Activated naive CD8-positive, alpha-beta T cell treated with anti-CD3 and anti-CD28 coated beads for 36 hours (primary cell): Measurements from ENCODE around the gene TAF15. TPM values are rescaled to one million over a fixed set of nuclear protein-coding genes. Genes with fewer than 3 reads are reported as not detected.

Experiments
- DNase-seq: peaks from one replicate; pipeline ENCODE4 v3.0.0; 2021
- H3K27ac Mint-ChIP-seq: one replicate; pipeline ENCODE4 v1.8.0; 2022; ENCODE audit warnings: mild to moderate bottlenecking, moderate library complexity, mixed read lengths
- H3K27me3 Mint-ChIP-seq: one replicate; pipeline ENCODE4 v1.8.0; 2022; ENCODE audit warnings: mild to moderate bottlenecking, mixed read lengths
- H3K36me3 Mint-ChIP-seq: one replicate; pipeline ENCODE4 v1.8.0; 2021; ENCODE audit warnings: mild to moderate bottlenecking, mixed read lengths
- H3K4me1 Mint-ChIP-seq: one replicate; pipeline ENCODE4 v1.8.0; 2021; ENCODE audit warnings: mixed read lengths
- H3K4me3 Mint-ChIP-seq: one replicate; pipeline ENCODE4 v1.8.0; 2022; ENCODE audit warnings: mild to moderate bottlenecking, moderate library complexity, mixed read lengths
- H3K9me3 Mint-ChIP-seq: one replicate; pipeline ENCODE4 v1.8.0; 2022; ENCODE audit warnings: mixed read lengths
- total RNA-seq, 2 experiments: library from RNA; stranded (reverse); gene quantifications; one replicate each; pipeline ENCODE4 v1.2.3, GENCODE V29; 2021

TAF15 gene
- total RNA-seq, 2 experiments from 2014 or later: 306 to 317 TPM

GRCh38 chr17:35867574-35867973 lies 58.3 kb downstream of the TAF15 start:
- Mint-ChIP-seq H3K9me3 (no peaks in the 10 kb centered on the region), H3K27ac (no peak overlapping the region)

DNA sequence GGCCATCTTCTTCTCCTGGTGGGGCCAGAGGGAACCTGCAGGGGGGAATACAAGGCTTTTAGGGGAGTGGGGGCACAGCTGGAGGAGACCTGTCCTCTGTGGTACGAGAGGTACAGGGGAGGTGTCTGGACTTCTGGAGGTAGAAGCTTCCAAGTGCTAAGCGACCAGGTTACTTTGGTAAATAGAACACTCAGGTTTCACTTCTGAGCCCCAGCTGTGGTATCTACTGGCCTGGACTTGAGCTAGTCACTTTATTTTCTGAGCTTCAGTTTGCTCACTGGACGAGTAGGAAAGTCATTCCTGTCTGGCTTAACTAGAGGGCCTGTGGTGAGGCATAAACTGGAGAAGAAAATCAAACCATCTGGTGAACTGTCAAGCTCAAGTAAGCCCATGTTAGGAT lies 59.5 kb downstream of the TAF15 start, which contains the start of gene HEATR9:
TSS of gene HEATR9 (minus strand) at position 155 of the 400 bp plus-strand sequence. CDS start at position 6, 149 bp downstream.
- Mint-ChIP-seq H3K4me3 (no peak within 1 kb of the TSS), H3K9me3 (no peaks in the 10 kb centered on the region), H3K36me3 (peaks cover 5% of the 10 kb centered on the region), H3K27me3 (no peaks in the 10 kb centered on the region), H3K27ac (no peak within 1 kb of the TSS), H3K4me1 (peaks cover 30% of the 10 kb centered on the region)
- no peak for DNase-seq

More at GRCh38 chr17:35867574-35867973, 58.3 kb downstream of the TAF15 start:
- peaks cover 30% of the 10 kb centered on the region for H3K4me1 Mint-ChIP-seq
- peaks cover 5% of the 10 kb centered on the region for H3K36me3 Mint-ChIP-seq
- no peaks in the 10 kb centered on the region for H3K27me3 Mint-ChIP-seq
- H3K4me3 Mint-ChIP-seq: no peak overlapping the region
- DNase-seq: no peak

DNA sequence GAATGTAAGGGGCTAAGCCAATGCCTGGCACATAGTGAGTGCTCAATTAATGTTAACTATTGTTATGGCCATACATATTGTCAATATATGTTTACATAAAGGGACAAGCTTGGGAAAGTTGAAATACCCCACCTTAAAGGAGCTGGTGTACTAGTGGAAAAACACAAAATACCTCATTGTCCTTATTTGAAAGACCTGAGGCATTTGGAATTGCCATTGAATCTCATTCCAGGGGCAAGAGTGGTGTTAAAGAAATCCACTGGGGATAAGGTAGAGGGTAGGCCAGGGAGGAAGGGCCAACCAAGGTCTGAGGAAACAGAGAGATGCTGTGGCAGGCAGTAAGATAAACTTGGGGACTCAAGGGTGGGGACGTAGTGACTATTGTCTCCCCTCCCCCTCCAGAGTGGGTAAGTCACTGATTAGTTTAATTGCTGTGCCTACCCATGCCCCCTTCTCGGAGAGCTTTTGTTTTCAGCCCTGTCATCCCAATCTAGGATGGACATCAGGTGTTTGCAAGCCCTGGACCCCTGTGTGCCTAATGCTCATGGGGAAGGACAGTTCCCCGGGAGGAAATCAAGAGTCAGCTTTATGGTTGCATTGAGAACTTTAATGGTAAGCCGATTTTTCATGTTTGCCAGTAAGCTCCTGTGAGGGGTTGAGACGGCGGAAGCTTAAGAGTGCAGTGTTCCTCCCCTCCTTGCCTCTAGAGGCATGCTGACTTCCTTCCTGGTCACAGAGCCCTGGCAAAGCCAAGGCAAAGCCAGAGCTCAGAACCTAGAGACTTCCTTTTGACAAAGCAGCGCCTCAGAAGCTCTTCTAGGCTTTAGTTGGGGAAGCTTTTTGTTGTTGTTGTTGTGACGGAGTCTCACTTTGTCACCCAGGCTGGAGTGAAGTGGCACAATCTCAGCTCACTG lies 61.9 kb downstream of the TAF15 start:
- H3K36me3 Mint-ChIP-seq: peaks cover 5% of the 10 kb centered on the region
- no peaks in the 10 kb centered on the region for H3K9me3 Mint-ChIP-seq
- peaks cover 29% of the 10 kb centered on the region for H3K4me1 Mint-ChIP-seq
- H3K27me3 Mint-ChIP-seq: no peaks in the 10 kb centered on the region
- peak overlapping the region; percentile 14 for H3K27ac Mint-ChIP-seq
- no peak overlapping the region for H3K4me3 Mint-ChIP-seq
- peak; percentile 14 for DNase-seq

DNA sequence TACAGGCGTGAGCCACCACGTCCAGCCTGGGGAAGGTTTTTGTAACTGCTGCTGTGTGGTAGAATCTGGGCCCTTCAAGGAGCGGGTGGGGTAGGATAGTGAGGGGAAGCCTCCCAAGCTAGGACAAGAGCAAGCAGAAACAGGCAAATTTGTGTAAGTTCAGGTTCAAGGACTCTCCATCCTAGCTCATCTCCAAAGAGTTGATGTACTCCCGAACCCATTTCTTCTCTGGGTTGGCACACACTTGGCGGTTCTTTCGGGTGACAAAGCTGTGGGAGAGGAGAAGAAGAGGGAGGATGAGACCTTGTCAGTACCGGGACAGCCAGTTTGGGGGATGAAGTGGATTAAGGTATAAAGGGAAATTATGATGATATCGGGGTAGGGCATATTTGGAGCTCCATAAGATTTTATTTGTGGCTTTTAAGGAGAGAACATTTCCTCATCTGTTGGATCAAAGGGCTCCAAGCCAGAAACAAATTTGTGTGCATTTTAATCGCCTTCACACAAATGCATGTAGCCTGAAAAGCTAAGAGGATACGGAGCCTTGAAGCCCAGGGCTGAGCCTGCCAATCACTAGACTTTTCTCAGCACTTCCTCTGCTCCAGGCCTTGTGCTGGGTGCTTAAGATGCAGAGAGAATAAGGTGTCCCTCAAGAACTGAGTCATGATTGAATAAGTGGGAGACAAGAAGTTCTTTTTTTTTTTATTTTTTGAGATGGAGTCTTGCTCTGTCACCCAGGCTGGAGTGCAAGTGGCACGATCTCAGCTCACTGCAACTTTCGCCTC lies 63.1 kb downstream of the TAF15 start:
- peaks cover 4% of the 10 kb centered on the region for H3K36me3 Mint-ChIP-seq
- no peaks in the 10 kb centered on the region for H3K27me3 Mint-ChIP-seq
- H3K27ac Mint-ChIP-seq: peak overlapping the region; percentile 26
- H3K4me1 Mint-ChIP-seq: peaks cover 33% of the 10 kb centered on the region
- H3K4me3 Mint-ChIP-seq: no peak overlapping the region
- no peak for DNase-seq
- no peaks in the 10 kb centered on the region for H3K9me3 Mint-ChIP-seq

DNA sequence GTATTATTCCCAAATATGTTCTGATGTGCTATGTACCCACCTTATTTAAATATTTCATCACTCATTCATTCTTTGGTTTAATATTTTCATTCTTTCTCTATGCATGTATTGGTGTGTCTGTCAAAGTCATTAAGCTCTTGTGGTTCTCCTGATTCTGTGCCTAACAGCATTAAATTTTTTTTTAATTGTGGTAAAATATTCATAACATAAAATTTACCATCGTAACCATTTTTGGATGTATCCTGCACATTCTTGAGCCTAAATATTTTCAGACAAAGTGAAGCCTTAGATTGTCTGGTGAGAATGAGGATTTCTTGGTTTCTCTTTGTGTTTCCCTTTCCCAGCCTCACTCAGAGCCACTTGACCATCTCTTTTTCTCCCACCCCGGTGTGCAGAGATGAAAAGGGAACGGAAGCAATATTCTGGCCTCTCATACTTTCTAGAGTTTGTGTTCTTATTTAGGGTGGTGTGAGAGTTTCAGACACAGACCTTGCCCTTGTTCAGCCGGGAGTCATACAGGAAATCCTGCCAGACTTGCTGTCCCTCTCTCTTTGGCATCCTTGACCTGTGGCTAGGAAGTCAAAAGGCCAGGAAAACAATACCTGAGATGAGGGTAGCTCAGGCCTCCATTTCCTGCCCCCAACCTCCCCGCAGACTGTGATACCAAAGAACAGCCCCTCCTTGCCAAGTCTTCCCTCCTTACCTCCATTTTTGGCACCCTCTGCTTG lies 66.0 kb downstream of the TAF15 start:
- Mint-ChIP-seq H3K4me1 (peaks cover 51% of the 10 kb centered on the region), H3K27me3 (no peaks in the 10 kb centered on the region), H3K9me3 (no peaks in the 10 kb centered on the region), H3K4me3 (peak overlapping the region; percentile 19), H3K36me3 (peaks cover 7% of the 10 kb centered on the region), H3K27ac (peak overlapping the region; percentile 69)
- DNase-seq: no peak

- no peaks in the 10 kb centered on the region for H3K9me3 Mint-ChIP-seq
- peak overlapping the region; percentile 19 for H3K4me3 Mint-ChIP-seq
- H3K27ac Mint-ChIP-seq: peak overlapping the region; percentile 69
- DNase-seq: no peak
- peaks cover 57% of the 10 kb centered on the region for H3K4me1 Mint-ChIP-seq
- H3K27me3 Mint-ChIP-seq: no peaks in the 10 kb centered on the region
- peaks cover 7% of the 10 kb centered on the region for H3K36me3 Mint-ChIP-seq
Measured at GRCh38 chr17:35875800-35876139, 66.5 kb downstream of the TAF15 start.

DNA sequence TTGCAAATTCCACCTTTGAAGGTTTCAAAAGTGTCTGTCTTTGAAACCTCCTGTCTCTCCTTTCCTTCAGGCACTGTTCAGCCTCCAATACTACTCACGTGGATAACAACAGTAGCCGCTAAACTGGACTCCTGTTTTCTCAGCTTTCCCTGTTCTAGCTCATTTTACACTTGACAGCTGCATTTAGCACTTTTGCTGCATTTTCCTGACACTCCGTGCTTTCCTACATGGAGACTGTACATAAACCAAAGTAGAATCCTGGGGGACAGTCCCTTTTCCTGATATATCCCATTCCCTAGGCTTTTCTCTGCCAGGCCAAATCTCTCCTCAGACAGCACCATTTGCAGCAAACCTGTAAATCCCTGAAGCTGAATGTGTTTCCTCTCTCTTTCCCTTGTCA lies 67.2 kb downstream of the TAF15 start:
- DNase-seq: no peak
- H3K36me3 Mint-ChIP-seq: peaks cover 7% of the 10 kb centered on the region
- no peaks in the 10 kb centered on the region for H3K27me3 Mint-ChIP-seq
- no peaks in the 10 kb centered on the region for H3K9me3 Mint-ChIP-seq
- H3K27ac Mint-ChIP-seq: peak overlapping the region; percentile 11
- peaks cover 56% of the 10 kb centered on the region for H3K4me1 Mint-ChIP-seq
- H3K4me3 Mint-ChIP-seq: no peak overlapping the region

DNA sequence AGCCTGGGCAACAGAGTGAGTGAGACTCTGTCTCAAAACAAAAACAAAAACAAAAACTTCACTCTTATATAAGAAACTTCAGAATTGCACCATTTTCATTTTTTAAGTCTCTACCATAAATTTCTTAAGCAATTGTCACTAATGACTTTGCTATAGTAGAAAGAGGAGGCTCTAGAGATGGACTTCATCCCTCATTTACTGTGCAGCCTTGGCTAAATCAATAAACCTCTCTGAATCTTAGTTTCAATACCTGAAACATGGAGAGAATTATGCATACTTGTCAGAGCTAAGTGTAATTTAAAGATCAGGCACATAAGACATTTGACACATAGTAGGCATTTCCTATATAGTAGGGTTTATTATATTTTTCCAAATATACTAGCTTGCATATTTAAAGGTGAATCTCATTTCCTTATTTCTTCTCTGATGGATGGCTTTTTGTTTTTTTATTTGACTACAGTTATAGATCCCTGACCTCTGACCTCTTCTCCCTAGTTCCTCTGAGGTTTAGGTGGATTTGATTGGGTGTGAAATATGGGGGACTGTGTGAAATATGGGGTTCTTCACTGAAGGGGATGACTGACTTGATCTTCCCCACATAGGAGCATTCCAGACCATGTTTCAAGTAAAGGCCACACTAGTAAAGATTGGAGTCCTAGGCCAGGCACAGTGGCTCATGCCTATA lies 68.2 kb downstream of the TAF15 start:
- Mint-ChIP-seq H3K27ac (no peak overlapping the region), H3K9me3 (no peaks in the 10 kb centered on the region), H3K4me3 (no peak overlapping the region), H3K27me3 (no peaks in the 10 kb centered on the region), H3K4me1 (peaks cover 51% of the 10 kb centered on the region), H3K36me3 (peaks cover 4% of the 10 kb centered on the region)
- DNase-seq: no peak

GRCh38 chr17:35878361-35878760 lies 69.1 kb downstream of the TAF15 start:
- H3K4me3 Mint-ChIP-seq: peak overlapping the region; percentile 58
- no peaks in the 10 kb centered on the region for H3K9me3 Mint-ChIP-seq
- H3K27ac Mint-ChIP-seq: peak overlapping the region; percentile 93
- no peak for DNase-seq
- H3K36me3 Mint-ChIP-seq: peaks cover 4% of the 10 kb centered on the region
- H3K4me1 Mint-ChIP-seq: peaks cover 51% of the 10 kb centered on the region
- no peaks in the 10 kb centered on the region for H3K27me3 Mint-ChIP-seq

- peaks cover 49% of the 10 kb centered on the region for H3K4me1 Mint-ChIP-seq
- H3K4me3 Mint-ChIP-seq: peak within 1 kb of the TSS; percentile 71
Measured at GRCh38 chr17:35879773-35880654, 70.7 kb downstream of the TAF15 start, which contains the start of gene CCL5. CCL5 (minus strand) TSS chr17:35880360.

GRCh38 chr17:35889241-35889640 lies 80.0 kb downstream of the TAF15 start:
- Mint-ChIP-seq H3K4me3 (no peak overlapping the region), H3K4me1 (peaks cover 46% of the 10 kb centered on the region), H3K36me3 (peaks cover 1% of the 10 kb centered on the region), H3K27ac (peak overlapping the region; percentile 49), H3K27me3 (no peaks in the 10 kb centered on the region), H3K9me3 (peaks cover 1% of the 10 kb centered on the region)
- no peak for DNase-seq

More at GRCh38 chr17:35879773-35880654, 70.7 kb downstream of the TAF15 start, which contains the start of gene CCL5:
- peak within 1 kb of the TSS; percentile 93 for H3K27ac Mint-ChIP-seq
- DNase-seq: peak; percentile 64
- no peaks in the 10 kb centered on the region for H3K27me3 Mint-ChIP-seq
- no peaks in the 10 kb centered on the region for H3K9me3 Mint-ChIP-seq
- H3K36me3 Mint-ChIP-seq: peaks cover 4% of the 10 kb centered on the region

GRCh38 chr17:35889818-35890773 lies 80.8 kb downstream of the TAF15 start:
- DNase-seq: no peak
- Mint-ChIP-seq H3K4me3 (no peak overlapping the region), H3K27me3 (no peaks in the 10 kb centered on the region), H3K36me3 (peaks cover 1% of the 10 kb centered on the region), H3K27ac (peak overlapping the region; percentile 59), H3K4me1 (peaks cover 47% of the 10 kb centered on the region), H3K9me3 (peaks cover 1% of the 10 kb centered on the region)

DNA sequence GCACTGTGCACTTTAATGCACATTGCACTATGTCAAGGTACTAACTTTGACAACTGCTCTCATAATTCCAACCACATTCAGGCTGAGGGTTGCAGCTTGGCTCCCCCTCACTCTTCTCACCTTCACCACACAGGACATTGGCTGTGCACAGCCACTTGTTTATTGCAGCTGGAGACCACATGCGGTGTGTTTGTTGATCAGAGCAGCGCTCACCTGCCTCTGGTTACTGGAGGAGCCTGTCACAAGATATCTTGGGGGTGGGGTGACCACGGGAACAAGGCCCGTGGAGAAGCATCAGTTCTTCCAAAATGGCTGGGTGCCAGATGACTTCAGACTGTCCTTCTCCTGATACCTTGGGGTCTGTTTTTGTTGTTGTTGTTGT lies 81.5 kb downstream of the TAF15 start:
- no peak overlapping the region for H3K4me3 Mint-ChIP-seq
- peak overlapping the region; percentile 1 for H3K27ac Mint-ChIP-seq
- H3K4me1 Mint-ChIP-seq: peaks cover 54% of the 10 kb centered on the region
- H3K9me3 Mint-ChIP-seq: peaks cover 1% of the 10 kb centered on the region
- DNase-seq: peak; percentile 58
- H3K36me3 Mint-ChIP-seq: peaks cover 1% of the 10 kb centered on the region
- no peaks in the 10 kb centered on the region for H3K27me3 Mint-ChIP-seq
